ENCODE results near the gene EPS8L3. TPM values are rescaled to one million over a fixed set of nuclear protein-coding genes. Genes with fewer than 3 reads are reported as not detected.

The EPS8L3 gene
- total RNA-seq, 1 donor from 2014 or later = not detected

DNA sequence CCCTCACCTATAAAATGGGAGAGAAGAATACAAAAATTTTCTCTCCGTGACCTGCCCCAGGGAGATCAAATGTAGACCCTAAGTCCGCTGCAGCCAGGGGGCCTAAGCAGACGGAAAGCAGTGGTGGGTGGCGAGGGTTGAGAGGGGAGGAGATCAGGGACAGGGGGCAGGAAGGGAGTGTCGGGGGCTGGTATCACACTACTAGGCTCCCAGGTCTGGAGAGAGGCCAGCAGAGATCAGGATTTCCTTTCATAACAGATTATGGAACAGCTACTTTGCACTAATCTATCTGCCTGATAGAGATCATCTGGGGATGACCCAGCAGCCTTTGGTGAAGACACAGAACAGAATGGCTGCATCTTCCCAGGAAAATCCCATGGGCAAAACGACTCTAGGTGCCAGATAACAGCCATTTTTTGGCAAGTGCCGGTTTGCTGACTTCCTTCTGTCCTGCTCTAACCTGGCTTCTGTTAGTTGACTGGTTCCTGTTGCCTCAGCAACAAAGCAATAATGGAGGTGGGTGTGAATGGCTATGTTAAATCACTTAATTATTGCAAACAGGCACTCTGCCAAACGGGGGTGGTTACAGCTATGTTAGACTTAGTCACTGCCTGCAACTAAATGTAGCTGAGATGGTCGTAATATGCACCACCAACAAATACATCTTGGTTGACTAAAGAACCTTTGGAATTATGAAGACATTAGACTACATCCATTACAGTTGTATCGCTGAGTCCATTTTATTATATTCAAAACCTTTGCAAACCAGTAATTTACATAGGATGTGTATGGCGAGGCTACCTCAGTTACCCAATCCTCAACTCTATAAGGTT is 30.0 kb upstream of the EPS8L3 start:
- peak; percentile 66 for DNase-seq (ENCODE audit: low read depth)

DNA sequence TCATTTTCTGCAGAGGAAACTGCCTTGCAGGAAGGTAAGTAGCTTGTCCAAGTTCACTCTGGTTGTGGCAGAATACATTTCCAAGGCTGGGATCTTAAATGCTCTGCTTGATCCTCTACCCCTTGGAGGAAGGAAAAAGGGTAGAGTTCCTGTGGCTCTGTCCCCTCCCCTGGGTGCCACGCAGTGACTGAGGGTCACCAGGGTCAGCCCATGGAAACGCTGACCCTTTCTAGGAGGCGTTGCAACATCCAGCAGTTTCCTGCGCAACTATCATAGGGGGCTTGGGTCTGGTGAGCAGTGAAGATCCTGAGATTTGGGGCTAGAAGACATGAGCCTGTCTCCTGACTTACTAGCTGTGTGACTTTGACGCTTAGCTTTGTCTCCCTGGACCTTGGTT is 29.4 kb upstream of the EPS8L3 start:
- DNase-seq (ENCODE audit: low read depth) = no peak

DNA sequence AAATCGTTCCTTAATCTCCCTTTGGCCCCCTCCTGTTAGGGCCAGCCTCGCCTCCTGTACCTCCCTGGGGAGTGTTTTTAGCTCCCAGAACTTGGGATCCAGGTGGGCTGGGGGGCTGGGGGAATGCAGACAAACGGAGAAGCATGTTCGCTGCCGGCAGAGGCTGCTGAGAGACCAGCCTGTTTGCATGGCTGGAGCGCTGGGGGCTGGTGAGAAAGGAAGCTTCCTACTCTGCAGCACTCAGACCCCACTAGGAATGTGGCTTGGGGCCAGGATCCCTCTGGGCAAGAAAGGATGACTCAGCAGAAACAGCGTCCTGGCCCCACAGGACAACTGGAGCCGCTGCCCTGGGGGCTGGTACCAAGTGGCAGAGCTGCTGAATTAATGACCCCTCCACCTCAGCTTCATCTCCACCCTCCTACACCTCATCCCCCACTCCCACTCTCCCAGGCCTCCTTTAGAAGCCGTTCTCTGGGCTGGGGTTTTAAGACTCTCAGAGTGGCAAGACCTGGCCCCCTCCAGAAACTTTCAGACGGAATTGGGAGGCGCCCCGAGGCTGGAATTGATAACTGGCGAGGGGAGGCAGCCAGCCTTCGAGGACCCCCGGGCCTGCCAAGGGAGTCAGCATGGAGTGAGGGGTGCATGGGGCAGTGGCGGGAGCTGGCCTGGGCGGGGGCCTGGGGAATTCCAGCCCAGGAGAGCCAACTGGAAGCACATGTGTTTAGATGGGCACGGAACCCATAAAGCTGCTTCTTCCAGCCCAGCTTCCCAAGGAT is 28.5 kb upstream of the EPS8L3 start:
- DNase-seq (ENCODE audit: low read depth) = peak; percentile 96

DNA sequence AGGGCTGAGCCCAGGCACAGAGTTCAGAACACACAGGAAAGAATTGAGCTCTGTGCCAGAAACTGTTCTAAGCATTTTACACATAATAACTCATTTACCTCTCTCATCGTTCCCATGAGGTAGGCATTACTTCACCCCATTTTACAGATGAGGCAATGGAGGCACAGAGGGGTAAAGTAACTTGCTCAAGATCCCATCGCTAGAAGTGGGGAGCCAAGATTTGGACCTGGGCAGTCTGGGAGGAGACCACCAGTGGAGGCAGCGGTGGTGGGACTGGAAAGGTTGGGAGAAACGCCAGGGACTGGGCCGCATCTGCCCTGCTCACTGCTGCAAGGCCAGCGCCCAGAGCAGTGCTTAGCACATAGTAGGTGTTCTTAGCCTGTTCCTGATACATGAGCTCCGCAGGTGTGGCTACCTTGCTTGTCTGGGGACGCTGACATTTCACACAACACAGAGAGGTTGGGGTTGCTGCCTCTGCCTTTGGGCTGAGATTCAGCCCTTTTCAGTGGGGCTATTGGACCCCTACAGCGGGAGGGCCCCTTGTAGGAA is 27.8 kb upstream of the EPS8L3 start:
- DNase-seq (ENCODE audit: low read depth) = no peak

DNA sequence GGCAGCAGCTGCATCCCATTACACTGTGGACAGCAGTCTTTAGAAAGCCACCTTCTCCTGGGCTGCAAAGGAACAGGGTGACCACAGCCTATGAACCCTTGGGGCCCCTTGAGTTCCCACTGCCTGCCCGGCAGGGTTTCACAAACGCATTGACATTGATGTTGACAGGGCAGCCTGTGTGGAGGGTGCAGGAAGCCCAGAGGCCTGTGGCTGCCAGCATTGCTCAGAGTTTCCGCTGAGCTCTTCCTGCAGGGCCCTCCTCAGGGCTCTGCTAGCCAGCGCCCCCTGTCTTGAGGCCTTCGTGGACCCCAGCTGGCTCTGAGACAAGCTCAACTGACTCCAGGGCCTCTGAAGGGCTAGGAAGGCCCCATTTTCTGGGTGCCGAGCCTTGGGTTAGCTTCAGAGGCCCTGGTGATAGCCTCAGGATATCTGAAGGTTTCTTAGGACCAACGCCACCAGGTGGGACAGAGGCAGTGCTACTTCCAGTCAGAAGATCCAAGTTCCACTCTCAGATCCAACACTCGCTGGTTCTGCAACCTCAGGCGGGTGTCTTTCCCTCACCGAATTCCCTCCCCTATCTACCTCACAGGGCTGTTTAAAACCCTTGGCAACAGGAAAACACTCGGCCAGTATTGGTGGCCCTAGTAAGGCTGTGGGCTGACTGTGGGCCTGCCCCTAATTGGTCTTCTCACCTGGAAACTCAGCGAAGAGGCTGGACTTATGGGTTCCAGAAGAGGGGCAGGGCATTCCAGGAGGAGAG is 27.2 kb upstream of the EPS8L3 start:
- DNase-seq (ENCODE audit: low read depth) = no peak

DNA sequence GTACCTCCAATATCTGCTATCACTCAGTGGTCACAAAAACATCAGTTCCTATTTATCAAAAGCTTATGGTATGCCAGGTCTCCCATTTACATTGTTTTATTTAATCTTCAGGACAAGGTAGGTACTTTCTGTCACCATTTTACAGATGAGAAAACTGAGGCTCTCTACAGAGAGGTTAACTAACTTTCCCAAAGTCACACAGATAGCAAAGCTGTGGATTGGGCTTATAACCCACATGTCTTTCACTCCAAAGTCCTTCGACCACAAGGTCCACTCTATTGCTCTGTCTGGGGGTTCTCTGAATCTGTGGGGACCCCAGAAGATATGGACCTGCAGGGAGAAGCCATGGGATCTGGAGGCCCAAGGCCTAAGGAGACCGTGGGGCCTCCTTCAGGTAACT is 26.6 kb upstream of the EPS8L3 start:
- DNase-seq (ENCODE audit: low read depth) = no peak

DNA sequence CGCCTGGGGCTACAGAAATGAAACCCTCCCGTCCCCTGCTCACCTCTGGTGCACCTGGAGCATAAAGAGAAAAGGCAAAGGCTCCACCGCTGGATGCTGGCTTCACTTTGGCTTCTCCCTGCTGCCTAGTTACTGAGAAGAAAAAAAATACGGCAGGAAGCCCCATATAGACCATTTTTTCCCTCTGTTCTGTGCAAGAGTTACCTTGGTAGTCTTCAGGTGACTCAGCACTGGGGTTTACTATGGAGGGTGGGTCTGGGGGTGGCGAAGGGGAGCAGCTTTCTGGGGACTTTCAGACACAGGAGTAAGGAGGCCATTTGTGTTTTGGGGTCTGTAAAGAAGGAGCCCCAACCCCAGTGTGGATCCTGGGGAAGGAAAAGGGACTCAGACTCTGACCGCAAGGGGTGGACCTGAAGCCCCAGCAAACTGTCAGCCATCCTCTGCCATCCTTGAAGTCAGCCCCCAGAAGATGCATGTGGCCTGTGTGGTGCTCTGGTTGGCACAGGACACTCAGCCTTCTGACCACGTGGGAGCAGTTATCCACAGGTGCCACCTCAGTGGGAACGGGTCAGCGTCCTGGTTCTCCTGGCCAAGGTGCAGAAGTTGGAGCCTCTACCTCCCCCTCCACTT is 25.9 kb upstream of the EPS8L3 start:
- no peak for DNase-seq (ENCODE audit: low read depth)

DNA sequence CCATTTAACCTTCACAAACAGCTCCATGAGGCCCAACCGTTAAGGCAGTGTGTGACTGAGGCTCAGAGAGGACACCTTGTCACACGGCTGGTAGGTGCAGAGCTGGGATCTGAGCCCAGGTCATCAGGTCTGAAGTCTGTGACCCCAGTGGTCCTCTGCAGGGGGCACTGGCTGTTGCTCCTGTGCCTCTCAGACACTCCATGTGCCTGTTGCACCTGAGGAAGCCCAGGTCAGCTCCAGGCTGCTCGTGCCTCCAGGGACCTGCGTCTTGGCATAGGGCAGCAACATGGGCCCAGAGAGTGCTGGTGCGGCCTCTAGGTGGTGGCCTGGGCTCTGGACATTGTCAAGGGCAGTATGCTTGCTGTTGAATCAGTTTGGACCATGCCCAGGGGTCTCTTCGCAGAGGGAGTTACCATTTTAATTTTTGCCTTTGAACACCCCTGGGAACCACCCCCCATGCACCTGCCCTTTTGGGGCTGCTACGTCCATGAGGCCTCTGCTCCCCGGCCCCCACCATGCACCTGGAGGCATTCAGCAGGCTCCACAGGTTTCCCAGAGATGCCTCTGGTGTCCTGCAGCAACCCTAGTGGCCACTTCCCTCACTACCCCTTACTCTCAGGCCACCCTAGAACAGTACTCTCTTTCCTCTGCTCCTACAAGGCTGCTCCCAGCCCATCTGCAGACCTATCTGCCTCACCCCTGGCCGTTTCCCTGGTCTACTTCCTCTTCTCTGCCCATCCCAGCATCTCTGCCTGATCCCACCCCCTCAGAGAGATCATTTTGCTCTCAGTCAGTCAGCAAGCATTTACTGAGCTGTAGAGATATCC is 25.2 kb upstream of the EPS8L3 start:
- no peak for DNase-seq (ENCODE audit: low read depth)

DNA sequence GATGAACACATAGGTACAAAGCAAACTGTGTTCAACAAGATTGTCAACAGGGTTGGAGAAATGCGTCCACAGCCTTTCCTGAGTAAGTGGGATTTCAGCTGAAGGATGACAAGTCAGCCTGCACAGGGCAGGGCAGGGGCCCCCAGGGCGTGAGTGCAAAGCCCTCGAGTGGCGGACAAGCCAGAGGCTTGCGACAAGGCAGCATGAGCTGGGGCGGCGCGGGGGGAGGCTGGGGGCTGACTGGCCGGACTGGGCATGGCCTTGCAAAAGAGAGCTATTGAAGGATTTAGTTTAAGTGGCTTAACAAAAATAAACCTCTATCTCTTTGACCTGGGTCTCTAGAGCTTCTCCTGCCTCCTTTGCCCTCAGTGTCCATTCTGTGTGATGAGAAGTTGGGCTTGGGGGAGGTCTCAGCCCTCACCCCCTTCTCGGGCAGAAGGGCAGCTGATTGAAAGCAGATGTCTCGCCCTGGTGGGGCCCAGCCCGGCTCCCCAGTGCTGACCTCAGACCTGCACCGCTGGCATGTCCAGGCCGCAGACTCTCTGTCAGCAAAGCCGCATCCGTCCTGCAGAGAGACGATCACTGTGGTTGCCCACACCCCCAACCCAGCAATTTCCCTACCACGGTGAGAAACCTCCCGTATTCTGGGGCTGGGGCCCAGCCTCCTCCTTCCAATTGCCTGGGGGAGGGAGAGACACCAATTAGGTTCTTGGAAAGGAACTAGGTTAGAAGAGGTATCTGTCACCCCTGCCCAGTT is 24.3 kb upstream of the EPS8L3 start:
- no peak for DNase-seq (ENCODE audit: low read depth)

DNA sequence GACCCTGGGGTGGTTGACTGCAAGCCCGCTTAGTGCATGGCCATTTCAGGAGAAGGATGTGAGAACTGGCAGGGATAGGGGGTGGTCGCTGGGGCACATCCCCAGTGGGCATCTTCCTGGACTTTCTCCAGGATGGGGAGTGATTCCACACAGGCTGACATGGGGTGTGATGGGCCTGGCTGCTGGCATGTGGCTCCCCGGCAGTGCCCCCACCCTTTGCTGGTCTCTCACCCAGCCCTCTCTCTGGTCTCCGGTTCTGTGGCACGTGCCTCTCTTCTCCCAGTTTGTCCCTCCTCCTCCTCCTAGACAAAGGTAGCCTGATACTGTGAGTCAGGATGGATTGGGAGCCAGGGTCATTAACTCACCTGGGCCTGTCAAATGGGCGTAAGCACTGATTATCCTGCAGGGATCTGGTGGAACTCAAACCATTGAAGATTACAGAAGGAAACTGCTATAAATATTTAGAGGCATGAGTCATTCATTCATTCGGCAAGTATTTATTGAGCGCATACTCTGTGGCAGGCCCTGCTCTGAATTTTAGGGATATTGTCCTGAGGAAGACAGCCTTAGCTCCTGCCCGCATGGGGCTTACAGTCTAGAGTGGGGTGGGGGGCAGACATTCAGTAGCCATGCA is 23.6 kb upstream of the EPS8L3 start:
- DNase-seq (ENCODE audit: low read depth) = no peak

DNA sequence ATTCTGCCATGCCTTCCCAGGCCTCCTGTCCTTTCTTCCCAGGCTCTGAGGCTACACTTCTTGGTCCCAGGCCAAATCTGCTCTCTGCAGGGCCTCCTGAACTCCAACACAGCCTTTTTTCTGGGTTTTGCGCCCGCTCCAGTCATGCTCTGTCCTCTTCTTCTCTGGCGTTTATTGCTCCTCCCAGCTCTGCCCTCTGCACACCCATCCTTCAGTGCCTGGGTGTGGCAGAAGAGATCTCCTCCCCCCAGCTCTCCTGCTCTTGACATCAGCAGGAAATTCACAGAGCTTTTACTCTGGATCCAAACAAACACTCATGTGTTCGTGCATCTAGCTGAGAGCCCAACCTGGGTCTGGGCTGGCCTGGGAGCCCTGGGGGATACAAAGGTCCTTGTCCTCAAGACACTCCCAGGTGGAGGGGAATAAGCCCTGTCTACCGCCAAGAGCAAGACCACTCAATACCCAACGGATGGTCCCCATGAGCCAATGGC is 22.9 kb upstream of the EPS8L3 start:
- no peak for DNase-seq (ENCODE audit: low read depth)

DNA sequence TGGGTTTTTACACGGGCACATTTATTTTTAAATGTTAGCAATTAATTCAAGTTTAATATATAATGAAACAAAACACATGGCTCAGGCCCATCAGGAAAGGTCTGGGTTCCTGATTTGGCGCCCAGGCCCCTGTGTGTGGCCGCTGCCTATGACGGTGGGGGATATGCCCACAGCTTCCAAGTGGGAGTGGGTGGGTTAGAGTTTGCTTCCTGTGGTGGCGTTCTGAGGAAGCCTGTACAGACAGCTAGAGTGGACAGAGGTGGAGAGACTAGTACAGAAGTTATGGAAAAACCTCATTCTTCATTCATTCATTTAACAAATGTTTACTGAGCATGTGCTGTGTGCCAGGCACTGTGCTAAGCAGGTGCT is 22.4 kb upstream of the EPS8L3 start:
- no peak for DNase-seq (ENCODE audit: low read depth)

DNA sequence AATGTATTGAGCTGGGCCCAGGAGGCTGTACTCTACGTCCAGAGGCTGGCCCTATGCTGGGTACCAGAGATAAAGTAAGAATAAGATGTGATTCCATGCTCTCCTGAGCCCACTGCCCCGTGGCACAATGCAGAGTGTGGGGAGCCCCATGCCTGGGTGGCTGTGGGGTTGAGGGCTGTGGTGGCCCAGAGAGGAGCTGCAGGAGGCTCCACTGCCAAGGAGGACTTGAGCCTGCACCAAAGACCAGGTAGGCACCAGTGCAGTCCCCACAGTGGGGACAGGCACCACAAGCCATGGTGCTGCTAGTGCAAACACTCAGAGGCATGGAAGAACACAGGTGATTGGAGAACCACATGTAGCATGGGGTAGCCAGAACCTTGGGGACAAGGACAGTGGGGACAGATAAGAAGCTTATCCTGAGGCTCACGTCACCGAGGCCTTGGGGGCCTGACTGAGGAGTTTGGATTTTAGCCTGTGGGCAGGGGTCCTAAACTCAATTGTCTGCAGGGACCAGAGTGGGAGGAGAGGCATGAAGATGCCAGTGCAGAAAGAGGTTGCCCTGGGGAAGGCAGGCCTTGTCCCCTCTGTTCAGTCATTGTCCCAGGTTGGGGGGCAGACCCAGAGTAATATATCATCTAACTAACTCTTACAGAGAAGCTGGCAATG is 21.9 kb upstream of the EPS8L3 start:
- DNase-seq (ENCODE audit: low read depth) = no peak

DNA sequence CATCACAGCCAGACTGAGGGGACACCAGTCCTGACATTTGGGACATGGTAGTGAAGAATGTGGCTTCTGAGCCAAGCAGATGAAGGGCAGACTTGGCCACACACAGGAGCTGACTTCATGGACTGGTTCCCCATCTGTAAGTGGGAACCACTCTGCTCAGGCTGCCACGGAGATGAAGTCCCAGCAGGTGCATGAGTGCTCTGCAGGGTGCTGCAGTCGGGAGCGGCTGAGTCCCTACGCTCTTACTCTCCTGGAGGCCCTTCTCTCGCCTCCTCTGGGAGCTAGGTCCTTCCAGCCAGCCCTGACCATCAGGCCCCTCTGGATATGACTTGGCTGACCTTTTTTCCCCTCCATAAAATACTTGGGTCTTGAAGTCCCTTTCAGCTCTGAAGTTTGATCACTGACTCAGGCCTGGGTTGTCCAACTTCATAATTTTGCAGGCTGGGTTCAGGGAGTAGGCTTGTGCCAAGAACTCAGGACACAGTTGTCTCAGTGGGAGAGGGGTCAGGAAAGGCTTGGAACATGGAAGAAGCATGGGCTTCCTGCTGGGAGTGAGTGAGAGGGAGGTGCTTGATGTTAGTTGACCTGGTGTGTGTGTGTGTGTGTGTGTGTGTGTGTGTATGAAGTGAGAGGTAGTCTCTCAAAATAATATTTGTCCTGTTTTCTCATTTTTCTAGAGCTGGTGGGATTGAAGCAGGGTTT is 21.0 kb upstream of the EPS8L3 start:
- no peak for DNase-seq (ENCODE audit: low read depth)

DNA sequence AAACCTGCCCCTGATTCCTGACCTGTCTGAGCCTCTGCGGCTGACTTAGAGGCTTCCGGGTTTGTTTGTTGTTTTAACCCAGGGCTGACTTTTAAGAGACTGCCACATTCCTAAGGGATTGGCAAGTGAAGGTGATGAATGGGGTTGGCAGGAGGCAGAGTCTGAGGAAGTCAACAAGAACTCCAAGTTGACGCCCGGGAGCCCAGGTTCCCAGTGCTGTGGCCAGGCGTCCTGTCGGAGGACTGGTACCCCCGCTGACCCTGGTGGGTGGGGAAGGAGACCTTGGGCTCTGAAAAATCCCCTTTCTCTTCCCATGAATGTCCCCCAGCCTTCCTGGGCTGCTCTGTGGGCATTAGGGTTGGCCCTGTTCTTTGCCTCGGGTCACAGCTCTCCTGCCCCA is 19.7 kb upstream of the EPS8L3 start:
- no peak for DNase-seq (ENCODE audit: low read depth)

DNA sequence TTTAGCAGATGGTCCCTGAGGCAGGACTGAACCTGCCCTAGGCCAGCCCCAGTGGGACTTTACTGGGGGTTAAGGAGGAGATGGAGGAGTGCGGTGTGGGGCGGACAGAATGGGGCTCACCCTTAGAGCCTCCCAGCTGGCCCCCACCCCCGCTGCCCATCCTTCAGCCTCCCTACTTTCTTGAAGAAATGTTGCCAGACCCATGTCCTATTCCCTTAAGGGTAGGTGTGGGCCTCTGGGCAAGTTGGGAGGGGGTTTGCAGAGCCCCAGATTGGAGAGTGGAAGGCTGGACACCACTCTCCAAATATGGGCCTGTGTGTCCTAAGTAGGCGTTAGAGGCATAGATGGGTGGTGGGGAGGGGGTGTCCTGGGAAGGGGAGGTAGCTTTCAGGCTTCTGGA is 19.2 kb upstream of the EPS8L3 start:
- no peak for DNase-seq (ENCODE audit: low read depth)

DNA sequence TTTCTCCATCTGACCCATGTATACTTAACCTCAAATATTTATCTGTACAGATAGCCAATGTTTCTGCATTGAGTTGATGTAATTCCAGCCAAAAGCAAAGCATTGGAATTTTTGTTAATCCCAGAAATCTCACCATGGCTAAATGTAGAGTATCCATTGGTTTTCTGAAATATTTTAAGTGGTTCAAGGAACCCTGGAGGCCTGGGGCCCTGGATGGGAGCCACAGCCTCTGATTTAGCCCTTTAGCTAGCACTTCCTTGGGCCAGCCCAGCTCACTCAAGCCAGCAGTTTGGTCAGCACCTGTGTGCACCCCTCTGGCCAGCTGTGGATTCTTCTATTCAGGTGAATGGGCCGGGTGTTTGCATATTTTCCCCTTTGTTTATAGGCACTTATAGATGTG is 18.8 kb upstream of the EPS8L3 start:
- no peak for DNase-seq (ENCODE audit: low read depth)

DNA sequence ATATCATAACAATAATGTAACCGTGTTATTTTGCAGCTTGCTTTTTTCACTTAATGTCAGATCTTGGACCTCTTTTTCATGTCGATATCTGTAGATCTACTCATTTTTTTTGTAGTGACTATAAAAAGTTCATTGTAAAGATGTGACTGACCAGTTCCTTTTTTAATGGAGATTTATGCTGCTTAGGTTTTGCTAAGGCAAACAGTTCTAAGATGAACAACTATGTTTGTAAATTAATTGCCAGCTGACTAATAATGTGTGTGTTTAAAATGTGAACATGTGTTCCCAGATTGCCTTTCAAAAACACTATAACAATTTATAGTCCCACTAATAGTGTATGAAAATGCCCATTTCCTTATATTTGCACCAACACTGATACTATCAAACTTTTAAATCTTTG is 18.1 kb upstream of the EPS8L3 start:
- no peak for DNase-seq (ENCODE audit: low read depth)

Data from myocyte (in vitro differentiated cells).